IPS-NIHi7 (cell line): ENCODE results near the gene NR1H3.
"Not testable (repeated sequence)": the region's sequence is repeated elsewhere in the genome, so short reads cannot be mapped to it uniquely, and the experiment has no call there.

Source experiments
- DNase-seq: peaks from one replicate; pipeline ENCODE4 v3.0.0; 2012; ENCODE audit warnings: mixed read lengths; ENCODE audit errors: extremely low spot score

NR1H3 gene

GRCh38 chr11:47306484-47306844, 48.7 kb downstream of the NR1H3 start:
- no peak for DNase-seq

GRCh38 chr11:47308050-47308823, 50.4 kb downstream of the NR1H3 start:
- DNase-seq: no peak

- no peak for DNase-seq
These were observed 57.2 kb downstream of the NR1H3 start for GRCh38 chr11:47314992-47315391.

GRCh38 chr11:47316501-47316900, 58.7 kb downstream of the NR1H3 start:
- not testable (repeated sequence) for DNase-seq

GRCh38 chr11:47317064-47317828, 59.5 kb downstream of the NR1H3 start:
- DNase-seq: no peak

- no peak for DNase-seq
These were observed 60.4 kb downstream of the NR1H3 start for GRCh38 chr11:47318166-47318565.
